A549 (cell line): ENCODE data around the gene RPUSD2. TPM values are rescaled to one million over a fixed set of nuclear protein-coding genes. Genes with fewer than 3 reads are reported as not detected.

Experiments used
- ATAC-seq, 2 experiments: fragments of 200-7000 bp in 1 of 2; fragments of >200 bp in 1 of 2; cut with Nextera tagmentation in 1 of 2; cut with Tn5 transposase in 1 of 2; 3 replicates each; pipeline versions ENCODE4 v1.8.0 to v1.9.1; 2018 to 2020; ENCODE audit warnings: mild to moderate bottlenecking in 1 of 2, moderate library complexity in 1 of 2
- CTCF ChIA-PET: fragments of 300-600 bp; sonication (Branson Sonifier 250); formaldehyde crosslinking; extraction: SDS; loops from one replicate; lab custom pipeline; 2021; ENCODE audit warnings: antibody characterized with exemption, inconsistent platforms; lab: Yijun Ruan, JAX
- POLR2A ChIA-PET: fragments of 350-600 bp; formaldehyde crosslinking; extraction: SDS; loops from one replicate; lab custom pipeline; 2021; ENCODE audit warnings: antibody characterized with exemption, inconsistent platforms; lab: Yijun Ruan, JAX
- DNase-seq, 2 experiments: peaks; one replicate each; pipeline versions ENCODE4 v3.0.0 to v3.0.0-alpha.2; 2011 to 2016; ENCODE audit warnings: low read depth in 1 of 2, low spot score in 1 of 2
- FAIRE-seq: peaks from 2 replicates; lab custom pipeline; 2011; peaks lifted over from hg19 to GRCh38; lab: Jason Lieb, UNC
- H3K27ac ChIP-seq, 2 experiments: fragments of >200 bp; sonication (Bioruptor Twin); formaldehyde crosslinking; 3 replicates each; pipeline ENCODE4 v1.5.1; 2016 to 2017
- H3K4me1 ChIP-seq: fragments of >200 bp; sonication (Bioruptor Twin); formaldehyde crosslinking; 3 replicates; pipeline ENCODE4 v1.6.1; 2016
- H3K4me2 ChIP-seq: fragments of >200 bp; sonication (Bioruptor Twin); formaldehyde crosslinking; 3 replicates; pipeline ENCODE4 v1.6.1; 2016
- H3K4me3 ChIP-seq: fragments of >200 bp; sonication (Bioruptor Twin); formaldehyde crosslinking; 3 replicates; pipeline ENCODE4 v1.5.1; 2016
- H3K9me3 ChIP-seq: fragments of >200 bp; sonication (Bioruptor Twin); formaldehyde crosslinking; 3 replicates; pipeline ENCODE4 v1.6.1; 2016
- EHF ChIP-seq: fragments of 250-450 bp; sonication (Bioruptor Pico); IDR thresholded peaks from 2 replicates; pipeline ENCODE4 v1.5.0; 2020; ENCODE audit warnings: mild to moderate bottlenecking
- ESRRA ChIP-seq: fragments of 150-350 bp; IDR thresholded peaks from 2 replicates; pipeline ENCODE4 v1.6.1; 2014; ENCODE audit warnings: mild to moderate bottlenecking, low read length, borderline replicate concordance
- FOSB ChIP-seq: fragments of 250-450 bp; sonication (Bioruptor Pico); IDR thresholded peaks from 2 replicates; pipeline ENCODE4 v1.5.0; 2020; ENCODE audit warnings: mild to moderate bottlenecking, moderate library complexity
- FOXS1 ChIP-seq: fragments of 250-450 bp; sonication (Bioruptor Pico); IDR thresholded peaks from 2 replicates; pipeline ENCODE4 v1.5.0; 2020; ENCODE audit warnings: mild to moderate bottlenecking, moderate library complexity
- HDAC2 ChIP-seq: fragments of 200-600 bp; sonication (generic); IDR thresholded peaks from 2 replicates; pipeline ENCODE4 v1.6.1; 2016
- HEYL ChIP-seq: fragments of 250-450 bp; sonication (Bioruptor Pico); IDR thresholded peaks from 2 replicates; pipeline ENCODE4 v1.8.0; 2021; ENCODE audit warnings: mild to moderate bottlenecking, moderate library complexity
- HOXA7 ChIP-seq: fragments of 250-450 bp; sonication (Bioruptor Pico); IDR thresholded peaks from 2 replicates; pipeline ENCODE4 v1.5.0; 2020; ENCODE audit warnings: mild to moderate bottlenecking, moderate library complexity
- HOXB13 ChIP-seq: fragments of 250-450 bp; sonication (Bioruptor Pico); IDR thresholded peaks from 2 replicates; pipeline ENCODE4 v1.5.0; 2020; ENCODE audit warnings: low read depth, mild to moderate bottlenecking, moderate library complexity
- JUN ChIP-seq, 2 experiments: fragments of >200 bp; sonication (Bioruptor Twin); formaldehyde crosslinking; IDR thresholded peaks; 2 replicates in 1 of 2; 3 replicates in 1 of 2; pipeline ENCODE4 v1.6.1; 2016 to 2017
- KDM1A ChIP-seq: fragments of 200-600 bp; sonication (generic); IDR thresholded peaks from 2 replicates; pipeline ENCODE4 v1.6.1; 2016; ENCODE audit warnings: low read depth, mild to moderate bottlenecking
- KDM5A ChIP-seq: fragments of 200-600 bp; sonication (generic); IDR thresholded peaks from 2 replicates; pipeline ENCODE4 v1.6.1; 2016; ENCODE audit warnings: antibody characterized with exemption, mild to moderate bottlenecking
- MAZ ChIP-seq: fragments of 150-350 bp; IDR thresholded peaks from 2 replicates; pipeline ENCODE4 v1.6.1; 2014; ENCODE audit warnings: antibody characterized with exemption, low read depth, low read length, borderline replicate concordance
- MYC ChIP-seq: IDR thresholded peaks from 2 replicates; pipeline ENCODE4 v1.6.1; 2012; ENCODE audit warnings: mild to moderate bottlenecking, inconsistent platforms, low read length, improper control_type of control experiment, borderline replicate concordance
- NR3C1 ChIP-seq: fragments of >200 bp; sonication (Bioruptor Twin); formaldehyde crosslinking; IDR thresholded peaks from 3 replicates; pipeline ENCODE4 v1.6.1; 2017
- PHF8 ChIP-seq: fragments of 200-600 bp; sonication (generic); IDR thresholded peaks from 2 replicates; pipeline ENCODE4 v1.6.1; 2016; ENCODE audit warnings: low read depth, mild to moderate bottlenecking, antibody characterized with exemption, moderate library complexity, borderline replicate concordance
- RAD21 ChIP-seq, 2 experiments: fragments of >200 bp in 1 of 2; sonication (Bioruptor Twin) in 1 of 2; formaldehyde crosslinking in 1 of 2; IDR thresholded peaks in 1 of 2; conservative IDR thresholded peaks in 1 of 2; 2 replicates in 1 of 2; 3 replicates in 1 of 2; pipeline ENCODE4 v1.6.1; 2012 to 2018; ENCODE audit warnings: inconsistent platforms in 1 of 2
- SMC3 ChIP-seq: fragments of >200 bp; sonication (Bioruptor Twin); formaldehyde crosslinking; IDR thresholded peaks from 3 replicates; pipeline ENCODE4 v1.6.1; 2018; ENCODE audit warnings: inconsistent platforms
- TP53 ChIP-seq: fragments of 250-450 bp; sonication (Bioruptor Pico); IDR thresholded peaks from 2 replicates; pipeline ENCODE4 v1.5.0; 2021; ENCODE audit warnings: mild to moderate bottlenecking, moderate library complexity
- ZC3H11A ChIP-seq: fragments of 450-650 bp; IDR thresholded peaks from 2 replicates; pipeline ENCODE4 v1.6.1; 2014; ENCODE audit warnings: antibody characterized with exemption, mild to moderate bottlenecking
- ZFP36 ChIP-seq: fragments of 450-650 bp; IDR thresholded peaks from 2 replicates; pipeline ENCODE4 v1.6.1; 2014; ENCODE audit warnings: borderline replicate concordance; ENCODE audit not compliant: partially characterized antibody
- ZSCAN20 ChIP-seq: fragments of 250-450 bp; sonication (Bioruptor Pico); IDR thresholded peaks from 2 replicates; pipeline ENCODE4 v1.8.0; 2022; ENCODE audit warnings: mild to moderate bottlenecking, moderate library complexity
- WGBS: methylation state at CpG from one replicate; pipeline ENCODE4 v1.1.6; 2017; ENCODE audit errors: missing lambda C conversion rate; 5-methylcytosine and 5-hydroxymethylcytosine counted together
- polyA plus RNA-seq, 4 experiments: library from polyadenylated mRNA; depleted of rRNA in 3 of 4; stranded (reverse); fragments of >200 nt; fragmentation: RNase III in 1 of 4; extraction: RNeasy Plus Mini Kit Qiagen cat#74134 plus additional on column Dnase treatment in 1 of 4; gene quantifications; 2 replicates in 3 of 4; 3 replicates in 1 of 4; pipeline ENCODE4 v1.2.3, GENCODE V29; 2011 to 2017
- TF ChIP-seq, protein P1 (sequence below): fragments of 450-650 bp; IDR thresholded peaks from 2 replicates; pipeline ENCODE4 v1.6.1; 2014; ENCODE audit warnings: antibody characterized with exemption
- TF ChIP-seq, protein P2 (sequence below): IDR thresholded peaks from 2 replicates; pipeline ENCODE4 v1.6.1; 2012
- TF ChIP-seq, protein P3 (sequence below): IDR thresholded peaks from 2 replicates; pipeline ENCODE4 v1.6.1; 2012
- TF ChIP-seq, protein P4 (sequence below): fragments of >200 bp; sonication (Bioruptor Twin); formaldehyde crosslinking; IDR thresholded peaks from 3 replicates; pipeline ENCODE4 v1.6.1; 2016
- TF ChIP-seq, protein P5 (sequence below): fragments of 250-450 bp; sonication (Bioruptor Pico); IDR thresholded peaks from 2 replicates; pipeline ENCODE4 v1.5.0; 2020; ENCODE audit warnings: low read depth, mild to moderate bottlenecking, moderate library complexity
- TF ChIP-seq, protein P6 (sequence below): IDR thresholded peaks from 2 replicates; pipeline ENCODE4 v1.6.1; 2012; ENCODE audit warnings: low read depth, borderline replicate concordance

RPUSD2 gene
- polyA plus RNA-seq, 2 of the 4 experiments (the other 2 are of a cell fraction) = 6.7 to 9.9 TPM

DNA sequence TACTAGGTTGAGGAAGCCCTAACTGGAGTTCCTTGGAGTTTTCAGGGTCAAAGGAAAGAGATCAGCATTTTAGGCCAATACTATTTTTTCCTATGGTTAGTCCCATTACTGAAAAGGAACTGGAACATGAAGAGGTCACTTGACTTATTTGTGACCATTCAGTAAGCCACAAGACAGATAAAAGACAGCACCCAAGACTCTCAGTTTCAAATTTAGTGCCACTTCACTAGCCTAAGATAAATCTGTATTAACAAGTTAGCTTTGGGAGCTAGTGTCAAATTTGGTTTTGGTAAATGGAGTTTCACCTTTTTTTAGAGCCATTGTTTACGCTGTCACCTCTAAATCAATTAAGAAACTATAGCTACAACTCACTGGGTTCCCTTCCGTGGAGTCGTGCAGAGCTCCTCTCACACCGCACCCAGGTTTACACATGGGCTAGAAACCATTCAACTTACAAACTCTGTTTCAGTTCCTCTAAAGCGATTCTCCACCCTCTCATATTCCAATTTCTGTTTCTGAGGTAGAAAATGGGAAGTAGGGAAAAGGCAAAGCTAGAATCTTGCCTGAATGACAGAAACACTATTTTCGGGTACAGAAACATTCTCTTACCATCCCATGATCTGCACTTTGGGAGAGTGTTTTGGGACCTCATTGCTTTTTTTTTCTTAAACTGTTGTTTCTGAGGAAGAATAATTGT lies 18.6 kb upstream of the RPUSD2 start (continued):
- TF ChIP-seq HOXA7 (CRISPR knock-in tag) (no peak), MAZ (no peak), ZC3H11A (no peak), ESRRA (no peak), RAD21 (conservative IDR thresholded peaks at IDR 0.05 in 1 of 2, IDR thresholded peaks at IDR 0.05 in 1 of 2) (no peak), HDAC2 (no peak), NR3C1 (no peak), JUN (IDR thresholded peaks at IDR 0.05) (no peak)
- TF ChIP-seq, protein P1, sequence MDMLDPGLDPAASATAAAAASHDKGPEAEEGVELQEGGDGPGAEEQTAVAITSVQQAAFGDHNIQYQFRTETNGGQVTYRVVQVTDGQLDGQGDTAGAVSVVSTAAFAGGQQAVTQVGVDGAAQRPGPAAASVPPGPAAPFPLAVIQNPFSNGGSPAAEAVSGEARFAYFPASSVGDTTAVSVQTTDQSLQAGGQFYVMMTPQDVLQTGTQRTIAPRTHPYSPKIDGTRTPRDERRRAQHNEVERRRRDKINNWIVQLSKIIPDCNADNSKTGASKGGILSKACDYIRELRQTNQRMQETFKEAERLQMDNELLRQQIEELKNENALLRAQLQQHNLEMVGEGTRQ = no peak
- TF ChIP-seq, protein P2, sequence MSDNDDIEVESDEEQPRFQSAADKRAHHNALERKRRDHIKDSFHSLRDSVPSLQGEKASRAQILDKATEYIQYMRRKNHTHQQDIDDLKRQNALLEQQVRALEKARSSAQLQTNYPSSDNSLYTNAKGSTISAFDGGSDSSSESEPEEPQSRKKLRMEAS = no peak
- TF ChIP-seq, protein P3, sequence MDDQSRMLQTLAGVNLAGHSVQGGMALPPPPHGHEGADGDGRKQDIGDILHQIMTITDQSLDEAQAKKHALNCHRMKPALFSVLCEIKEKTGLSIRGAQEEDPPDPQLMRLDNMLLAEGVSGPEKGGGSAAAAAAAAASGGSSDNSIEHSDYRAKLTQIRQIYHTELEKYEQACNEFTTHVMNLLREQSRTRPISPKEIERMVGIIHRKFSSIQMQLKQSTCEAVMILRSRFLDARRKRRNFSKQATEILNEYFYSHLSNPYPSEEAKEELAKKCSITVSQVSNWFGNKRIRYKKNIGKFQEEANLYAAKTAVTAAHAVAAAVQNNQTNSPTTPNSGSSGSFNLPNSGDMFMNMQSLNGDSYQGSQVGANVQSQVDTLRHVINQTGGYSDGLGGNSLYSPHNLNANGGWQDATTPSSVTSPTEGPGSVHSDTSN = no peak

DNA sequence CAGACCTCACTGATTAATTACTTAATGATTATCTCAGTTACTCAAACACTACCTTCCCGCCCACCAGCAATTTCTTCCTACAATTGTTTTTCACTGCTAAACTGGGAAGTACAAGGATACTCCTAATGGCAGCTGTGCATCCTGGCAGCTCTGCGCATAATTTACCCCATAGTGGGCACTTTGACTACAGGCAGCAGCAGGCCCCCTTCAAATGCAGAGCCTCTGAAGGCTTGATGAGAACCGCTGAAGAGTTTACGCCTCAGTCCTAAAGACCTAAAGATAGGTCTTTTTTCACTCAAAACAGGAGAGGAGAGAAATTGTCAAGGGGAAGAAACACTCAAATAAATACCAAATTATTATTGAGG lies 15.0 kb upstream of the RPUSD2 start:
- Histone ChIP-seq H3K27ac (no peak overlapping the region), H3K4me1 (no peaks in the 10 kb centered on the region), H3K4me3 (no peak overlapping the region), H3K9me3 (no peaks in the 10 kb centered on the region), H3K4me2 (no peak overlapping the region)
- no peak for FAIRE-seq
- no peak for TF ChIP-seq TP53 (CRISPR knock-in tag)
- TF ChIP-seq KDM5A = no peak
- no peak for TF ChIP-seq PHF8
- no peak for TF ChIP-seq RAD21 (conservative IDR thresholded peaks at IDR 0.05 in 1 of 2, IDR thresholded peaks at IDR 0.05 in 1 of 2)
- TF ChIP-seq HEYL = no peak
- no peak for TF ChIP-seq FOSB (CRISPR knock-in tag)
- no peak for TF ChIP-seq ZFP36
- no peak for ATAC-seq
- ChIA-PET CTCF (interaction anchor here (0.9 kb wide), 1 partner anchor 16 kb away, joined by 3 read pairs; no protein-coding TSS in a partner anchor), POLR2A (no interaction called here)
- 65% methylated on average over 4 of the region's 4 CpGs for WGBS
- DNase-seq = no peak

DNA sequence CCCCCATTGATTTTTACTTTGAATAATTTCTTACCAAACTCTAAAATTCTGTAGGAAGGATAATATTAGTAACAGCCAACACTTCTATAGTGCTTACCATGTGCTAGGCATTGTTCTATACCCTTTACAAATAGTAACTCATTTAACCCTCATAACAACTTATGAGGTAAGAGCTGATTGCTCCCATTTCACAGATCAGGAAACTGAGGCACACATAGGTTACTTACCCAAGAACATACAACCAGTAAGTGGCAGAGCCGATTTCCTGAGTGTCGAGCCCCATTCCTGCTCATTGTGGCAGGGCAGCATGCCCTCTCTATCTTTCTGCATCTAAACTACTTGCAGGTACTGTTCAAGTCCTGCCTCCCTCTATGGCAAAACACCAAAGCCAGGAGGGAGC lies 13.2 kb upstream of the RPUSD2 start:
- no peaks in the 10 kb centered on the region for H3K9me3 ChIP-seq
- FAIRE-seq = no peak
- CTCF ChIA-PET = no interaction called here
- no peak for TF ChIP-seq ZSCAN20 (CRISPR knock-in tag)
- no peak overlapping the region for H3K4me3 ChIP-seq
- no peak for ATAC-seq
- WGBS = 86% methylated on average over 2 of the region's 2 CpGs
- H3K27ac ChIP-seq = no peak overlapping the region
- H3K4me2 ChIP-seq = no peak overlapping the region
- POLR2A ChIA-PET = no interaction called here
- H3K4me1 ChIP-seq = no peaks in the 10 kb centered on the region
- DNase-seq = no peak

DNA sequence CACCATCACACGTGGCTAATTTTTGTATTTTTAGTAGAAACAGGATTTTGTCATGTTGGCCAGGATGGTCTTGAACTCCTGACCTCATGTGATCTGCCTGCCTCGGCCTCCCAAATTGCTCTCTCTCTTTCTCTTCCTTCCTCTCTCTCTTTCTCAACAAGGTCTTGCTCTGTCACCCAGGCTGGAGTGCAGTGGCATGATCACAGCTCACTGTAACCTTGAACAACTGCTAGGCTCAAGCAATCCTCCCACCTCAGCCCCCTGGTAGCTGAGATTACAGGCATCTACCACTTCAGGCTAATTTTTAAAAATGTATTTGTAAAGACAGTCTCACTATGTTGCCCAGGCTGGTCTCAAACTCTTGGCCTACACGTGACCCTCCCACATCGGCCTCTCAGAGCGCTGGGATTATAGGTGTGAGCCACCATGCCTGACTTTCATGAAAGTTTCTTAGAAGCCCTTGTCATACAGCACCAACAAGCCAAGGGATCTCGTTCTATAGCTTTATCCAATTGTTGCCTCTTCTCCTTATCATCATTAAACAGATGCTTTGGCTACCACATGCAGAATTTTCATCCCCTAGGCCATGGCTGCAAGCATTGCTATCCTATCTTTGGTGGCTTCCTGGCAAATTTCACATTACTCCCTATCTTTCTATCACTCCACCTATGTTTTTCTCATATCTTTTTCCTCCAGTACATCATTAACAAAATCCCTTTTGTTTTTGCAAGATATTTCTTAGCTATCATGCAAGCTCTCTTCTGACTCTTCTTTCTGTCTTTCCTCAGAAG lies 10.0 kb upstream of the RPUSD2 start:
- TF ChIP-seq FOXS1 (CRISPR knock-in tag) (no peak), EHF (CRISPR knock-in tag) (no peak), KDM1A (no peak), HOXB13 (CRISPR knock-in tag) (no peak), MAZ (no peak), ZFP36 (no peak), SMC3 (no peak), MYC (no peak)
- TF ChIP-seq, protein P4, sequence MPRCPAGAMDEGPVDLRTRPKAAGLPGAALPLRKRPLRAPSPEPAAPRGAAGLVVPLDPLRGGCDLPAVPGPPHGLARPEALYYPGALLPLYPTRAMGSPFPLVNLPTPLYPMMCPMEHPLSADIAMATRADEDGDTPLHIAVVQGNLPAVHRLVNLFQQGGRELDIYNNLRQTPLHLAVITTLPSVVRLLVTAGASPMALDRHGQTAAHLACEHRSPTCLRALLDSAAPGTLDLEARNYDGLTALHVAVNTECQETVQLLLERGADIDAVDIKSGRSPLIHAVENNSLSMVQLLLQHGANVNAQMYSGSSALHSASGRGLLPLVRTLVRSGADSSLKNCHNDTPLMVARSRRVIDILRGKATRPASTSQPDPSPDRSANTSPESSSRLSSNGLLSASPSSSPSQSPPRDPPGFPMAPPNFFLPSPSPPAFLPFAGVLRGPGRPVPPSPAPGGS = no peak
- TF ChIP-seq, protein P5, sequence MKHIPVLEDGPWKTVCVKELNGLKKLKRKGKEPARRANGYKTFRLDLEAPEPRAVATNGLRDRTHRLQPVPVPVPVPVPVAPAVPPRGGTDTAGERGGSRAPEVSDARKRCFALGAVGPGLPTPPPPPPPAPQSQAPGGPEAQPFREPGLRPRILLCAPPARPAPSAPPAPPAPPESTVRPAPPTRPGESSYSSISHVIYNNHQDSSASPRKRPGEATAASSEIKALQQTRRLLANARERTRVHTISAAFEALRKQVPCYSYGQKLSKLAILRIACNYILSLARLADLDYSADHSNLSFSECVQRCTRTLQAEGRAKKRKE = no peak
- TF ChIP-seq, protein P6, sequence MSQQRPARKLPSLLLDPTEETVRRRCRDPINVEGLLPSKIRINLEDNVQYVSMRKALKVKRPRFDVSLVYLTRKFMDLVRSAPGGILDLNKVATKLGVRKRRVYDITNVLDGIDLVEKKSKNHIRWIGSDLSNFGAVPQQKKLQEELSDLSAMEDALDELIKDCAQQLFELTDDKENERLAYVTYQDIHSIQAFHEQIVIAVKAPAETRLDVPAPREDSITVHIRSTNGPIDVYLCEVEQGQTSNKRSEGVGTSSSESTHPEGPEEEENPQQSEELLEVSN = no peak
- Histone ChIP-seq H3K4me3 (no peak overlapping the region), H3K4me2 (no peak overlapping the region), H3K9me3 (no peaks in the 10 kb centered on the region), H3K4me1 (no peaks in the 10 kb centered on the region), H3K27ac (no peak overlapping the region)
- 85% methylated on average over 6 of the region's 6 CpGs for WGBS
- no peak for DNase-seq
- no peak for ATAC-seq
- POLR2A ChIA-PET = no interaction called here
- CTCF ChIA-PET = no interaction called here
- no peak for FAIRE-seq
